Measurements from ENCODE around the gene RPL37. TPM values are rescaled to one million over a fixed set of nuclear protein-coding genes. Genes with fewer than 3 reads are reported as not detected.

RPL37 gene
- total RNA-seq, 1 experiment from 2014 or later: 1,279 TPM

- TF ChIP-seq REST (IDR thresholded peaks at IDR 0.05; ENCODE audit: low read depth): no peak
These were observed 58.4 kb downstream of the RPL37 start (continued) for GRCh38 chr5:40776658-40776977.

GRCh38 chr5:40775846-40776657 is 59.0 kb downstream of the RPL37 start:
- Histone ChIP-seq H4K20me1 (ENCODE audit: insufficient read depth) (peaks cover 6% of the 10 kb centered on the region; the same call in 1 of the 2 replicates), H2AFZ (ENCODE audit: low read depth, low read length, poor library complexity, severe bottlenecking) (no peak overlapping the region), H3K27me3 (ENCODE audit: insufficient read depth, low read length) (no peaks in the 10 kb centered on the region), H3K9ac (ENCODE audit: low read length) (no peak overlapping the region), H3K79me2 (ENCODE audit: insufficient read depth, low read length) (peaks cover 35% of the 10 kb centered on the region), H3K9me2 (ENCODE audit: insufficient read depth) (no peaks in the 10 kb centered on the region), H3K4me1 (ENCODE audit: control insufficient read depth in 1 of 2, insufficient read depth in 2 of 2, low read length in 2 of 2) (no peaks in the 10 kb centered on the region), H3K4me2 (ENCODE audit: low read length) (no peak overlapping the region), H3K4me3 (replicated peaks in 1 of 2; ENCODE audit: low read depth in 1 of 2, low read length in 2 of 2) (no peak overlapping the region), H3K27ac (ENCODE audit: low read depth, low read length) (no peak overlapping the region), H3K9me3 (ENCODE audit: control insufficient read depth in 1 of 2, insufficient read depth in 1 of 2, low read depth in 1 of 2, low read length in 2 of 2) (no peaks in the 10 kb centered on the region), H3K36me3 (ENCODE audit: control insufficient read depth in 1 of 2, insufficient read depth in 2 of 2, low read length in 2 of 2) (peaks cover 14 to 21% of the 10 kb centered on the region in 2 experiments; a peak in 3 of 4 replicates)
- ChIA-PET CTCF (no interaction called here), POLR2A (no interaction called here), RAD21 (ENCODE audit: low non-redundant PET in 1 of 2, low total read pairs in 2 of 2, uncharacterized antibody in 2 of 2, unreplicated experiment in 2 of 2) (interaction anchor here in 1 of 2 experiments (0.5 kb wide), 1 partner anchor 22 kb away, joined by 3 read pairs; the partner anchor contains the start of gene PRKAA1)
- TSS peak; percentile 14 for BruUV-seq (replicated peaks)
- no peak for DNase-seq (ENCODE audit: low read depth, low spot score)
- ATAC-seq: no peak
- intact Hi-C loops (cut with micrococcal nuclease): loop anchor here (10.0 kb wide), 1 partner anchor 61 kb away; no protein-coding TSS in a partner anchor
- TF ChIP-seq POLR2A (IDR thresholded peaks at IDR 0.05; ENCODE audit: borderline replicate concordance, extremely low read depth, insufficient read depth, insufficient read length): no peak
- TF ChIP-seq FOSL1 (IDR thresholded peaks at IDR 0.05; ENCODE audit: low read depth): no peak
- TF ChIP-seq CEBPB (IDR thresholded peaks at IDR 0.05; ENCODE audit: low read depth): no peak
- no peak for TF ChIP-seq EZH2phosphoT487 (IDR thresholded peaks at IDR 0.05; ENCODE audit: borderline replicate concordance)
- TF ChIP-seq RAD21 (IDR thresholded peaks at IDR 0.05; ENCODE audit: low read depth): no peak
- no peak for TF ChIP-seq SIN3A (IDR thresholded peaks at IDR 0.05; ENCODE audit: low read depth)
- TF ChIP-seq EZH2 (IDR thresholded peaks at IDR 0.05): no peak
- no peak for TF ChIP-seq ZFX (IDR thresholded peaks at IDR 0.05)
- TF ChIP-seq REST (IDR thresholded peaks at IDR 0.05; ENCODE audit: low read depth): no peak
- no peak for TF ChIP-seq POLR2AphosphoS5 (IDR thresholded peaks at IDR 0.05; ENCODE audit: low read depth, low read length)
- TF ChIP-seq JUND (IDR thresholded peaks at IDR 0.05): no peak
- TF ChIP-seq ELF1 (IDR thresholded peaks at IDR 0.05; ENCODE audit: borderline replicate concordance, low read depth): no peak
- no peak for TF ChIP-seq MAX (IDR thresholded peaks at IDR 0.05)
- TF ChIP-seq SRF (IDR thresholded peaks at IDR 0.05; ENCODE audit: low read depth): no peak
- TF ChIP-seq EGR1 (IDR thresholded peaks at IDR 0.05; ENCODE audit: low read depth): no peak
- TF ChIP-seq CTCF (IDR thresholded peaks at IDR 0.05 in 2 of 3, conservative IDR thresholded peaks at IDR 0.05 in 1 of 3; ENCODE audit: borderline replicate concordance in 1 of 3, insufficient read depth in 1 of 3, low read depth in 2 of 3, low read length in 2 of 3): no peak
